ENCODE data around the gene PIEZO1. TPM values are rescaled to one million over a fixed set of nuclear protein-coding genes. Genes with fewer than 3 reads are reported as not detected.
A peak's percentile ranks its signal among the peaks of the same experiment; 100 is the strongest.

PIEZO1 gene
- total RNA-seq, 1 donor from 2014 or later = 247 TPM

- Histone ChIP-seq H3K79me2 (ENCODE audit: insufficient read depth, low read length) (no peaks in the 10 kb centered on the region), H3K9ac (ENCODE audit: low read length) (no peak overlapping the region), H3K27ac (ENCODE audit: low read depth, low read length) (no peak overlapping the region), H4K20me1 (ENCODE audit: insufficient read depth, low read length) (no peaks in the 10 kb centered on the region), H3K36me3 (ENCODE audit: insufficient read depth, low read length) (no peaks in the 10 kb centered on the region), H3K4me3 (ENCODE audit: insufficient read depth, low read depth, low read length) (no peak overlapping the region), H3K4me2 (ENCODE audit: low read length) (peak overlapping the region; percentile 3), H3K4me1 (ENCODE audit: insufficient read depth, low read length) (peaks cover 5% of the 10 kb centered on the region), H2AFZ (ENCODE audit: low read depth, low read length) (no peak overlapping the region), H3K9me3 (ENCODE audit: insufficient read depth, low read depth, low read length) (no peaks in the 10 kb centered on the region), H3K27me3 (ENCODE audit: insufficient read depth, low read length) (peaks cover 12% of the 10 kb centered on the region)
- no peak overlapping the region for H3K4me3 Mint-ChIP-seq (ENCODE audit: unreplicated experiment)
- no peak for DNase-seq (ENCODE audit: low read depth)
- H3K27me3 Mint-ChIP-seq (ENCODE audit: low read depth, unreplicated experiment) = peaks cover 14% of the 10 kb centered on the region
- no peak overlapping the region for H3K27ac Mint-ChIP-seq (ENCODE audit: unreplicated experiment)
- no peaks in the 10 kb centered on the region for H3K9me3 Mint-ChIP-seq (ENCODE audit: unreplicated experiment)
- H3K4me1 Mint-ChIP-seq (ENCODE audit: low read depth, unreplicated experiment) = no peaks in the 10 kb centered on the region
- H3K36me3 Mint-ChIP-seq (ENCODE audit: low read depth, unreplicated experiment) = no peaks in the 10 kb centered on the region
- FAIRE-seq = no peak
- no peak for TF ChIP-seq CTCF (IDR thresholded peaks at IDR 0.05; ENCODE audit: insufficient read depth, low read depth, low read length)
- TF ChIP-seq EZH2 (IDR thresholded peaks at IDR 0.05; ENCODE audit: insufficient read depth, low read length) = no peak
Measured at GRCh38 chr16:88681084-88681680, 103.8 kb downstream of the PIEZO1 start.

DNA sequence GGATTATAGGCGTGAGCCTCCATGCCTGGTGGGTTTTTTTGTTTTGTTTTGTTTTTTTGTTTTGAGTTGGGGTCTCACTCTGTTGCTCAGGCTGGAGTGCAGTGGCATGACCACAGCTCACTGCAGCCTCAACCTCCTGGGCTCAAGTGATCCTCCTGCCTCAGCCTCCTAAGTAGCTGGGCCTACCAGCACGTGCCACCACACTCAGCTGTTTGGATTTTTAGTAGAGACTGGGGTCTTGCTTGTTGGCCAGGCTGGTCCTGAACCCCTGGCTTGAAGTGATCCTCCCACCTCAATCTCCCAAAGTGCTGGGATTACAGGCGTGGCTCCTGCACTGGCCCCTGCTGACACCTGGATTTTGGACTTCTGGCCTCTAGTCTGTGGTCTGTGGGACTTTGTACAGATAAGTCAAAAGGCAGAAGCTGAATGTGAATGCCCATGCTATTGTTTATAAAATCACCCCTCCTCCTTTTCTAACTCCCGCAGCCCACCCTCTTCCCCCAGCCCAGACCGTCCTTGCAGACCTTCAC lies 104.4 kb downstream of the PIEZO1 start:
- H3K9ac ChIP-seq (ENCODE audit: low read length) = no peak overlapping the region
- H3K27ac ChIP-seq (ENCODE audit: low read depth, low read length) = no peak overlapping the region
- no peaks in the 10 kb centered on the region for H3K36me3 ChIP-seq (ENCODE audit: insufficient read depth, low read length)
- DNase-seq (ENCODE audit: low read depth) = no peak
- TF ChIP-seq CTCF (IDR thresholded peaks at IDR 0.05; ENCODE audit: insufficient read depth, low read depth, low read length) (no peak), EZH2 (IDR thresholded peaks at IDR 0.05; ENCODE audit: insufficient read depth, low read length) (no peak)
- no peak overlapping the region for H3K4me3 ChIP-seq (ENCODE audit: insufficient read depth, low read depth, low read length)
- no peaks in the 10 kb centered on the region for H3K79me2 ChIP-seq (ENCODE audit: insufficient read depth, low read length)
- no peak overlapping the region for H2AFZ ChIP-seq (ENCODE audit: low read depth, low read length)
- H3K9me3 ChIP-seq (ENCODE audit: insufficient read depth, low read depth, low read length) = no peaks in the 10 kb centered on the region
- Mint-ChIP-seq H3K27ac (ENCODE audit: unreplicated experiment) (no peak overlapping the region), H3K27me3 (ENCODE audit: low read depth, unreplicated experiment) (peaks cover 14% of the 10 kb centered on the region), H3K9me3 (ENCODE audit: unreplicated experiment) (no peaks in the 10 kb centered on the region), H3K4me3 (ENCODE audit: unreplicated experiment) (no peak overlapping the region), H3K36me3 (ENCODE audit: low read depth, unreplicated experiment) (no peaks in the 10 kb centered on the region), H3K4me1 (ENCODE audit: low read depth, unreplicated experiment) (no peaks in the 10 kb centered on the region)
- no peak for FAIRE-seq
- peaks cover 3% of the 10 kb centered on the region for H3K4me1 ChIP-seq (ENCODE audit: insufficient read depth, low read length)
- H4K20me1 ChIP-seq (ENCODE audit: insufficient read depth, low read length) = no peaks in the 10 kb centered on the region
- H3K4me2 ChIP-seq (ENCODE audit: low read length) = no peak overlapping the region
- peaks cover 12% of the 10 kb centered on the region for H3K27me3 ChIP-seq (ENCODE audit: insufficient read depth, low read length)

All from astrocyte (in vitro differentiated cells and primary cell).